Lung (tissue), 12 donors: ENCODE data around the gene IDH2. TPM values are rescaled to one million over a fixed set of nuclear protein-coding genes. Genes with fewer than 3 reads are reported as not detected.

Experiments used
- ATAC-seq: fragments of 200-7000 bp; cut with Tn5 transposase; one replicate; pipeline ENCODE4 v1.9.1; 2020; ENCODE audit warnings: moderate number of reproducible peaks; ENCODE audit not compliant: insufficient read depth, low FRiP score
- DNase-seq, 3 donors: peaks; one replicate each; pipeline ENCODE4 v3.0.0-alpha.2; 2013 to 2017
- H3K27ac ChIP-seq, 2 donors: one replicate each; pipeline ENCODE4 v1.5.1; 2013; ENCODE audit warnings: mild to moderate bottlenecking in 2 of 2, moderate library complexity in 2 of 2, control low read depth in 1 of 2, inconsistent platforms in 1 of 2, low read depth in 1 of 2, low read length in 1 of 2
- H3K27me3 ChIP-seq, 3 donors: one replicate each; pipeline ENCODE4 v1.5.1; 2013; ENCODE audit warnings: low read length in 2 of 3; ENCODE audit not compliant: control insufficient read depth in 3 of 3, insufficient read depth in 3 of 3
- H3K36me3 ChIP-seq, 4 donors: one replicate each; pipeline ENCODE4 v1.5.1; 2013; ENCODE audit warnings: low read length in 4 of 4, mild to moderate bottlenecking in 1 of 4, moderate library complexity in 1 of 4; ENCODE audit not compliant: control insufficient read depth in 4 of 4, insufficient read depth in 4 of 4
- H3K4me1 ChIP-seq, 5 donors: one replicate each; pipeline ENCODE4 v1.5.1; 2013; ENCODE audit warnings: low read length in 5 of 5, mild to moderate bottlenecking in 2 of 5, moderate library complexity in 1 of 5; ENCODE audit not compliant: control insufficient read depth in 5 of 5, insufficient read depth in 5 of 5
- H3K4me3 ChIP-seq: one replicate; pipeline ENCODE4 v1.5.1; 2013; ENCODE audit warnings: mild to moderate bottlenecking, control low read depth, moderate library complexity
- H3K9ac ChIP-seq, 2 donors: one replicate each; pipeline ENCODE4 v1.5.1; 2013; ENCODE audit warnings: low read length in 2 of 2, control low read depth in 1 of 2; ENCODE audit not compliant: insufficient read depth in 1 of 2
- H3K9me3 ChIP-seq, 4 donors: one replicate each; pipeline ENCODE4 v1.5.1; 2013; ENCODE audit warnings: low read length in 3 of 4, mild to moderate bottlenecking in 1 of 4, moderate library complexity in 1 of 4; ENCODE audit not compliant: control insufficient read depth in 4 of 4, insufficient read depth in 3 of 4
- CTCF ChIP-seq: IDR thresholded peaks from 2 replicates; pipeline ENCODE4 v1.5.1; 2012; ENCODE audit warnings: mild to moderate bottlenecking; ENCODE audit errors: control extremely low read depth, extremely low read depth
- WGBS, 2 donors: extraction: QIAGEN DNeasy Blood & Tissue Kit; methylation state at CpG; one replicate each; pipeline ENCODE4 v1.1.7; 2013; 5-methylcytosine and 5-hydroxymethylcytosine counted together
- polyA plus RNA-seq, 2 donors: library from polyadenylated mRNA; stranded (reverse); fragments of 200-250 nt; gene quantifications; one replicate each; pipeline ENCODE4 v1.2.1, GENCODE V29; 2013
- total RNA-seq, 2 donors: library from RNA; depleted of rRNA in 1 of 2; stranded (reverse); fragments of >200 nt in 1 of 2; gene quantifications; one replicate each; pipeline ENCODE4 v1.2.1, GENCODE V29; 2014 to 2021
- donor health status: control.
- donor health status: control.
- donor health status: Bipolar disorder and iron deficiency.
- donor health status: healthy.
- donor health status: DM: yes; HTN: yes; CAD: no.

Gene IDH2
- total and polyA plus RNA-seq, 4 donors = 52.0 to 85.8 (median 72.3) TPM

- peak in 1 of 3 donors; percentile 48 for DNase-seq
- Histone ChIP-seq H3K27ac (peak overlapping the region in 1 of 2 donors; percentile 85), H3K4me3 (no peak overlapping the region), H3K9ac (no peak overlapping the region), H3K9me3 (no peaks in the 10 kb centered on the region), H3K4me1 (peaks cover 0 to 57% (median 45%) of the 10 kb centered on the region in 5 donors), H3K27me3 (no peaks in the 10 kb centered on the region), H3K36me3 (no peaks in the 10 kb centered on the region)
- 66 to 77% methylated on average over 5 of the region's 5 CpGs for WGBS, 2 donors
- no peak for TF ChIP-seq CTCF
- no peak for ATAC-seq
Observed at GRCh38 chr15:90037511-90037860, 64.8 kb downstream of the IDH2 start.

- H3K4me1 ChIP-seq = peaks cover 0 to 57% (median 45%) of the 10 kb centered on the region in 5 donors
- no peak for TF ChIP-seq CTCF
- ATAC-seq (peak; percentile 14), DNase-seq (peak; percentile 54 to 75 (median 64))
- no peak overlapping the region for H3K4me3 ChIP-seq
- no peaks in the 10 kb centered on the region for H3K27me3 ChIP-seq
- no peaks in the 10 kb centered on the region for H3K9me3 ChIP-seq
- peak overlapping the region in 1 of 2 donors; percentile 85 for H3K27ac ChIP-seq
- H3K36me3 ChIP-seq = no peaks in the 10 kb centered on the region
- 43 to 70% methylated on average over 11 of the region's 11 CpGs for WGBS, 2 donors
- H3K9ac ChIP-seq = no peak overlapping the region
Observed at GRCh38 chr15:90036806-90037510, 65.3 kb downstream of the IDH2 start.

- Histone ChIP-seq H3K4me1 (peaks cover 0 to 57% (median 45%) of the 10 kb centered on the region in 5 donors), H3K27me3 (no peaks in the 10 kb centered on the region), H3K9me3 (no peaks in the 10 kb centered on the region), H3K4me3 (no peak overlapping the region), H3K9ac (no peak overlapping the region), H3K36me3 (no peaks in the 10 kb centered on the region), H3K27ac (peak overlapping the region in 1 of 2 donors; percentile 84)
- DNase-seq (peak in 1 of 3 donors; percentile 34), ATAC-seq (no peak)
- 54 to 65% methylated on average over 9 of the region's 9 CpGs for WGBS, 2 donors
- no peak for TF ChIP-seq CTCF
Observed at GRCh38 chr15:90036343-90036742, 65.9 kb downstream of the IDH2 start.
